ENCODE results near the gene UBE2L3.

The UBE2L3 gene

DNA sequence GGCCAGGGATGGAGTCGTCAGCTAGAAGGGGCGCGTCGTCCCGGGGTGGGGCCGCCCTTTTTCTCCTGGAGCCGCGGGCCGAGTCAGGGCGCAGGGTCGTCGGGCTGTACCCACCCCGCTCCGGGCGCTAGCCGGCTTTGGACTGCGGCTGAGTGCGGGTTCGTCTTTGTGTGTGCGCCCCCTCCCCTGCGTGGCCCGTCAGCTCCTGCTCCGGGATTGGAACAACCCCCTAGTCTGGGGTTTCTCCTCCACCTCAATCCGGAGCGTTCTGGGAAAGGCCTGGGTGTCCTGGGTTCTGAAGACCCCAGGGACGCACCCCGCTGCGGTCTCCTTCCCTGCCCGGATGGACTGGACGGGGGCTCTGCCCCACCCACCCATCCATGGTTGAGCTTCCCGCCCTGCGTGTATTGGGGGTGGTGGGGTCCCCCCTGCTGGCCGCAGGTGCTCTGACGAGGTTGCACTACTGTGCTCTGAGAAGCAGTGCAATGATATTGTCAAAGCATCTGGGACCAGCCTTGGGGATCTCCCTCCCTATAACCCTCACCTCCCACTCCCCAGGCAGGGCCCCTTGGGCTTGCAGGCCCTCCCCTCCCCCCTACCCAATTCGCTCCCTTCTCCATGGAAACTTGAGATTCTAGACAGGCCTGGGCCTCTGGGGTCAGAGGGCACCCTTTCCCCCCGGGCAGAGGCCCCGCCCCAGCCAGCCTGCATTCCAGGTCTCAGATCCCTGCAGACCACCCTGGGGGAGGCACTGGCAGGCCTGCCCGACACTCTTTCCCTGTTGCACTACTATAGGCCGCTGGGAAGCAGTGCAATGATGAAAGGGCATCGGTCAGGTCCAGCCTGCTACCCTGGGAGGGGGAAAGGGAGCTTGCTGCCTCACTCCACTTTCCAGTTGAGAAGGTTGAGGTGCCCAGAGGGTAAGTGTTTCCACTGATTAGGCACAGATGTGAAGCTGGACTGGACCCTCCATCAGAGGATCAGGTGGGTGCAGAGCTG lies 85.3 kb downstream of the UBE2L3 start (continued):
- TF ChIP-seq, protein P1, sequence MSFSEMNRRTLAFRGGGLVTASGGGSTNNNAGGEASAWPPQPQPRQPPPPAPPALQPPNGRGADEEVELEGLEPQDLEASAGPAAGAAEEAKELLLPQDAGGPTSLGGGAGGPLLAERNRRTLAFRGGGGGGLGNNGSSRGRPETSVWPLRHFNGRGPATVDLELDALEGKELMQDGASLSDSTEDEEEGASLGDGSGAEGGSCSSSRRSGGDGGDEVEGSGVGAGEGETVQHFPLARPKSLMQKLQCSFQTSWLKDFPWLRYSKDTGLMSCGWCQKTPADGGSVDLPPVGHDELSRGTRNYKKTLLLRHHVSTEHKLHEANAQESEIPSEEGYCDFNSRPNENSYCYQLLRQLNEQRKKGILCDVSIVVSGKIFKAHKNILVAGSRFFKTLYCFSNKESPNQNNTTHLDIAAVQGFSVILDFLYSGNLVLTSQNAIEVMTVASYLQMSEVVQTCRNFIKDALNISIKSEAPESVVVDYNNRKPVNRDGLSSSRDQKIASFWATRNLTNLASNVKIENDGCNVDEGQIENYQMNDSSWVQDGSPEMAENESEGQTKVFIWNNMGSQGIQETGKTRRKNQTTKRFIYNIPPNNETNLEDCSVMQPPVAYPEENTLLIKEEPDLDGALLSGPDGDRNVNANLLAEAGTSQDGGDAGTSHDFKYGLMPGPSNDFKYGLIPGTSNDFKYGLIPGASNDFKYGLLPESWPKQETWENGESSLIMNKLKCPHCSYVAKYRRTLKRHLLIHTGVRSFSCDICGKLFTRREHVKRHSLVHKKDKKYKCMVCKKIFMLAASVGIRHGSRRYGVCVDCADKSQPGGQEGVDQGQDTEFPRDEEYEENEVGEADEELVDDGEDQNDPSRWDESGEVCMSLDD (tag by site-specific recombination; IDR thresholded peaks at IDR 0.05), result 0 out of 2 replicates have a peak, but pooled peaks have one; percentile 2
- TF ChIP-seq ZNF404 (tag by site-specific recombination; IDR thresholded peaks at IDR 0.05) (no peak), KLF1 (tag by site-specific recombination; IDR thresholded peaks at IDR 0.05) (0 out of 2 replicates have a peak, but pooled peaks have one; percentile 37), ZNF248 (tag by site-specific recombination; IDR thresholded peaks at IDR 0.05) (no peak), OSR2 (tag by site-specific recombination; IDR thresholded peaks at IDR 0.05) (no peak), ZNF140 (tag by site-specific recombination; IDR thresholded peaks at IDR 0.05) (no peak)
- TF ChIP-seq, protein P2, sequence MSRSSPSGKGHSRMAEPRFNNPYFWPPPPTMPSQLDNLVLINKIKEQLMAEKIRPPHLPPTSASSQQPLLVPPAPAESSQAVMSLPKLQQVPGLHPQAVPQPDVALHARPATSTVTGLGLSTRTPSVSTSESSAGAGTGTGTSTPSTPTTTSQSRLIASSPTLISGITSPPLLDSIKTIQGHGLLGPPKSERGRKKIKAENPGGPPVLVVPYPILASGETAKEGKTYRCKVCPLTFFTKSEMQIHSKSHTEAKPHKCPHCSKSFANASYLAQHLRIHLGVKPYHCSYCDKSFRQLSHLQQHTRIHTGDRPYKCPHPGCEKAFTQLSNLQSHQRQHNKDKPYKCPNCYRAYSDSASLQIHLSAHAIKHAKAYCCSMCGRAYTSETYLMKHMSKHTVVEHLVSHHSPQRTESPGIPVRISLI (tag by site-specific recombination; IDR thresholded peaks at IDR 0.05), result no peak

DNA sequence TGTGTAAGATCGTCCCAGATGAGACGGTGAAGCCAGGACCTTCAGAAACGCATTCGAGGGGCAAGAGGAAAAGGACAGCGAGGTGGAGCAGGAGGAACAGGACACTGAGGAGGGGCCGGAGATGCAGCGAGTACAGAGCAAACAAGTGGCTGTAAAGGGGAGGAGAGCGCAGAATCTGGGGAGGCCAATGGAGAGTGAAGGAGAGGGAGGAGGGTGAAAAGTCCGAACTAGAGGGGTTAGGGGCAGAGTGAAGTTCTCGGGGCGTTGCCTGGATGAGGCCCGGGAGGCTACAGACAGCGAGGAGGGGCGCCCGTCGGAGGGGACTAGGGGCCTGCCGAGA lies 89.5 kb downstream of the UBE2L3 start:
- Histone ChIP-seq H3K4me3 (ENCODE audit: low read depth, low read length) (peak overlapping the region; percentile 50), H3K9me3 (ENCODE audit: control insufficient read depth, insufficient read depth, low read depth, low read length) (no peaks in the 10 kb centered on the region), H3K36me3 (ENCODE audit: control insufficient read depth in 2 of 2, insufficient read depth in 1 of 2, low read length in 2 of 2) (peaks cover 0 to 18% of the 10 kb centered on the region in 2 experiments; a peak in 2 of 3 replicates), H3K27ac (ENCODE audit: extremely low read depth, low read depth, low read length) (no peak overlapping the region), H3K4me1 (ENCODE audit: control insufficient read depth, insufficient read depth, low read length) (no peaks in the 10 kb centered on the region)
- CTCF ChIA-PET, result interaction anchor here (0.9 kb wide), 1 partner anchor 14 kb away, joined by 3 read pairs; no protein-coding TSS in a partner anchor
- POLR2A ChIA-PET, result interaction anchor here (0.9 kb wide), 1 partner anchor 9 kb away, joined by 3 read pairs; the partner anchor contains the start of gene PPIL2
- TF ChIP-seq ZNF548 (tag by site-specific recombination; IDR thresholded peaks at IDR 0.05), result no peak
- TF ChIP-seq ZNF658 (tag by site-specific recombination; IDR thresholded peaks at IDR 0.05), result no peak
- 0 out of 2 replicates have a peak, but pooled peaks have one; percentile 38 for TF ChIP-seq SP2 (tag by site-specific recombination; IDR thresholded peaks at IDR 0.05)
- TF ChIP-seq, protein P3, sequence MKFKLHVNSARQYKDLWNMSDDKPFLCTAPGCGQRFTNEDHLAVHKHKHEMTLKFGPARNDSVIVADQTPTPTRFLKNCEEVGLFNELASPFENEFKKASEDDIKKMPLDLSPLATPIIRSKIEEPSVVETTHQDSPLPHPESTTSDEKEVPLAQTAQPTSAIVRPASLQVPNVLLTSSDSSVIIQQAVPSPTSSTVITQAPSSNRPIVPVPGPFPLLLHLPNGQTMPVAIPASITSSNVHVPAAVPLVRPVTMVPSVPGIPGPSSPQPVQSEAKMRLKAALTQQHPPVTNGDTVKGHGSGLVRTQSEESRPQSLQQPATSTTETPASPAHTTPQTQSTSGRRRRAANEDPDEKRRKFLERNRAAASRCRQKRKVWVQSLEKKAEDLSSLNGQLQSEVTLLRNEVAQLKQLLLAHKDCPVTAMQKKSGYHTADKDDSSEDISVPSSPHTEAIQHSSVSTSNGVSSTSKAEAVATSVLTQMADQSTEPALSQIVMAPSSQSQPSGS (tag by site-specific recombination; IDR thresholded peaks at IDR 0.05; ENCODE audit: low read depth), result no peak
- TF ChIP-seq ZNF792 (tag by site-specific recombination; IDR thresholded peaks at IDR 0.05), result peak; percentile 28; the same call in 1 of the 2 replicates
- no peak; the same call in none of the 2 replicates for TF ChIP-seq ZNF777 (tag by site-specific recombination; IDR thresholded peaks at IDR 0.05; ENCODE audit: borderline replicate concordance)
- TF ChIP-seq MEIS1 (CRISPR knock-in tag; IDR thresholded peaks at IDR 0.05; ENCODE audit: borderline replicate concordance), result no peak
- no peak for TF ChIP-seq HOXC10 (CRISPR knock-in tag; IDR thresholded peaks at IDR 0.05)
- TF ChIP-seq, protein P4, sequence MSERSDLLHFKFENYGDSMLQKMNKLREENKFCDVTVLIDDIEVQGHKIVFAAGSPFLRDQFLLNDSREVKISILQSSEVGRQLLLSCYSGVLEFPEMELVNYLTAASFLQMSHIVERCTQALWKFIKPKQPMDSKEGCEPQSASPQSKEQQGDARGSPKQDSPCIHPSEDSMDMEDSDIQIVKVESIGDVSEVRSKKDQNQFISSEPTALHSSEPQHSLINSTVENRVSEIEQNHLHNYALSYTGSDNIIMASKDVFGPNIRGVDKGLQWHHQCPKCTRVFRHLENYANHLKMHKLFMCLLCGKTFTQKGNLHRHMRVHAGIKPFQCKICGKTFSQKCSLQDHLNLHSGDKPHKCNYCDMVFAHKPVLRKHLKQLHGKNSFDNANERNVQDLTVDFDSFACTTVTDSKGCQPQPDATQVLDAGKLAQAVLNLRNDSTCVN (tag by site-specific recombination; optimal IDR thresholded peaks at IDR 0.05), result no peak
- TF ChIP-seq SCRT1 (tag by site-specific recombination; IDR thresholded peaks at IDR 0.05; ENCODE audit: borderline replicate concordance), result no peak
- peak; percentile 79 for TF ChIP-seq SCRT2 (tag by site-specific recombination; IDR thresholded peaks at IDR 0.05)
- 0 out of 2 replicates have a peak, but pooled peaks have one; percentile 63 for TF ChIP-seq ZBTB7A (tag by site-specific recombination; IDR thresholded peaks at IDR 0.05; ENCODE audit: low read depth)
- TF ChIP-seq ZNF274 (IDR thresholded peaks at IDR 0.05; ENCODE audit: low read length), result no peak
- no peak for TF ChIP-seq ZNF274 (tag by site-specific recombination; IDR thresholded peaks at IDR 0.05; ENCODE audit: borderline replicate concordance)
- no peak for TF ChIP-seq OVOL3 (tag by site-specific recombination; IDR thresholded peaks at IDR 0.05)
- TF ChIP-seq, protein P5, sequence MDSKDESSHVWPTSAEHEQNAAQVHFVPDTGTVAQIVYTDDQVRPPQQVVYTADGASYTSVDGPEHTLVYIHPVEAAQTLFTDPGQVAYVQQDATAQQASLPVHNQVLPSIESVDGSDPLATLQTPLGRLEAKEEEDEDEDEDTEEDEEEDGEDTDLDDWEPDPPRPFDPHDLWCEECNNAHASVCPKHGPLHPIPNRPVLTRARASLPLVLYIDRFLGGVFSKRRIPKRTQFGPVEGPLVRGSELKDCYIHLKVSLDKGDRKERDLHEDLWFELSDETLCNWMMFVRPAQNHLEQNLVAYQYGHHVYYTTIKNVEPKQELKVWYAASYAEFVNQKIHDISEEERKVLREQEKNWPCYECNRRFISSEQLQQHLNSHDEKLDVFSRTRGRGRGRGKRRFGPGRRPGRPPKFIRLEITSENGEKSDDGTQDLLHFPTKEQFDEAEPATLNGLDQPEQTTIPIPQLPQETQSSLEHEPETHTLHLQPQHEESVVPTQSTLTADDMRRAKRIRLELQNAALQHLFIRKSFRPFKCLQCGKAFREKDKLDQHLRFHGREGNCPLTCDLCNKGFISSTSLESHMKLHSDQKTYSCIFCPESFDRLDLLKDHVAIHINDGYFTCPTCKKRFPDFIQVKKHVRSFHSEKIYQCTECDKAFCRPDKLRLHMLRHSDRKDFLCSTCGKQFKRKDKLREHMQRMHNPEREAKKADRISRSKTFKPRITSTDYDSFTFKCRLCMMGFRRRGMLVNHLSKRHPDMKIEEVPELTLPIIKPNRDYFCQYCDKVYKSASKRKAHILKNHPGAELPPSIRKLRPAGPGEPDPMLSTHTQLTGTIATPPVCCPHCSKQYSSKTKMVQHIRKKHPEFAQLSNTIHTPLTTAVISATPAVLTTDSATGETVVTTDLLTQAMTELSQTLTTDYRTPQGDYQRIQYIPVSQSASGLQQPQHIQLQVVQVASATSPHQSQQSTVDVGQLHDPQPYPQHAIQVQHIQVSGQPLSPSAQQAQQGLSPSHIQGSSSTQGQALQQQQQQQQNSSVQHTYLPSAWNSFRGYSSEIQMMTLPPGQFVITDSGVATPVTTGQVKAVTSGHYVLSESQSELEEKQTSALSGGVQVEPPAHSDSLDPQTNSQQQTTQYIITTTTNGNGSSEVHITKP (tag by site-specific recombination; IDR thresholded peaks at IDR 0.05), result 0 out of 2 replicates have a peak, but pooled peaks have one; percentile 28
- TF ChIP-seq, protein P6, sequence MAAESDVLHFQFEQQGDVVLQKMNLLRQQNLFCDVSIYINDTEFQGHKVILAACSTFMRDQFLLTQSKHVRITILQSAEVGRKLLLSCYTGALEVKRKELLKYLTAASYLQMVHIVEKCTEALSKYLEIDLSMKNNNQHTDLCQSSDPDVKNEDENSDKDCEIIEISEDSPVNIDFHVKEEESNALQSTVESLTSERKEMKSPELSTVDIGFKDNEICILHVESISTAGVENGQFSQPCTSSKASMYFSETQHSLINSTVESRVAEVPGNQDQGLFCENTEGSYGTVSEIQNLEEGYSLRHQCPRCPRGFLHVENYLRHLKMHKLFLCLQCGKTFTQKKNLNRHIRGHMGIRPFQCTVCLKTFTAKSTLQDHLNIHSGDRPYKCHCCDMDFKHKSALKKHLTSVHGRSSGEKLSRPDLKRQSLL (tag by site-specific recombination; IDR thresholded peaks at IDR 0.05), result no peak

Data from HEK293 (cell line).